Pancreas (tissue), 10 donors: ENCODE results near the gene DCDC2C. TPM values are rescaled to one million over a fixed set of nuclear protein-coding genes. Genes with fewer than 3 reads are reported as not detected.

Experiments used
- ATAC-seq, 4 donors: fragments of 200-7000 bp; cut with Tn5 transposase; one replicate each; pipeline versions ENCODE4 v1.8.0 to v1.9.1; 2020; ENCODE audit warnings: mild to moderate bottlenecking in 4 of 4, moderate library complexity in 4 of 4
- DNase-seq, 6 donors: peaks; one replicate each; pipeline ENCODE4 v3.0.0-alpha.2; 2020
- FAIRE-seq: peaks from 2 replicates; lab custom pipeline; 2012; peaks lifted over from hg19 to GRCh38; lab: Jason Lieb, UNC
- H3K27ac ChIP-seq, 4 donors: fragments of 200-600 bp; sonication (generic); 1 replicate in 3 of 4; 2 replicates in 1 of 4; pipeline versions ENCODE4 v1.5.0 to v1.8.0; 2020
- H3K27me3 ChIP-seq, 4 donors: fragments of 200-600 bp; one replicate each; pipeline ENCODE4 v1.8.0; 2021
- H3K36me3 ChIP-seq, 3 donors: fragments of 200-600 bp; sonication (generic) in 1 of 3; one replicate each; pipeline versions ENCODE4 v1.5.0 to v1.8.0; 2020 to 2021
- H3K4me1 ChIP-seq, 3 donors: fragments of 200-600 bp; one replicate each; pipeline ENCODE4 v1.8.0; 2021
- H3K4me3 ChIP-seq, 4 donors: fragments of 200-600 bp; sonication (generic) in 2 of 4; one replicate each; pipeline versions ENCODE4 v1.5.0 to v1.8.0; 2020 to 2021
- H3K9me3 ChIP-seq, 4 donors: fragments of 200-600 bp; one replicate each; pipeline ENCODE4 v1.8.0; 2021
- WGBS, 2 donors: extraction: QIAGEN DNeasy Blood & Tissue Kit; methylation state at CpG; one replicate each; pipeline ENCODE4 v1.1.7; 2013; 5-methylcytosine and 5-hydroxymethylcytosine counted together
- intact Hi-C, 3 donors: fragments of 100-400 bp; cut with DNase I; formaldehyde crosslinking; loops; one replicate each; pipeline versions ENCODE4 v1.11.1 to v1.14.2; 2022
- polyA plus RNA-seq, 2 donors: library from polyadenylated mRNA; stranded (reverse); fragments of 200-250 nt; gene quantifications; one replicate each; pipeline ENCODE4 v1.2.3, GENCODE V29; 2013
- total RNA-seq, 6 donors: library from RNA; stranded (reverse); fragmentation: NEBNext Ultra II Directional in 4 of 6; extraction: Animal tissue kit (Norgen Biotek cat#: 25700) in 4 of 6; gene quantifications; one replicate each; pipeline versions ENCODE4 v1.2.1 to v1.2.4, GENCODE V29; 2021 to 2023
- TF ChIP-seq, protein P1 (sequence below), 4 donors: fragments of 200-600 bp; sonication (generic) in 3 of 4; IDR thresholded peaks; one replicate each; pipeline versions ENCODE4 v1.5.0 to v1.8.0; 2021; ENCODE audit warnings: antibody characterized with exemption in 4 of 4
- donor health status: healthy with polysubstance abuse.
- donor health status: DM: no; HTN: no; CAD: no; lungs with moderate emphysema.
- donor health status: DM: no; HTN: no; CAD: no.
- donor health status: control.
- donor health status: control.
- donor health status: Bipolar disorder and iron deficiency.
- donor health status: DM: yes; HTN: yes; CAD: no.
- donor health status: DM: no; HTN: no; CAD: no.
- donor health status: DM: no; HTN: no; CAD: no.
- donor health status: DM: yes; HTN: yes; CAD: no.

DCDC2C gene
- total and polyA plus RNA-seq, 8 donors, result not detected

DNA sequence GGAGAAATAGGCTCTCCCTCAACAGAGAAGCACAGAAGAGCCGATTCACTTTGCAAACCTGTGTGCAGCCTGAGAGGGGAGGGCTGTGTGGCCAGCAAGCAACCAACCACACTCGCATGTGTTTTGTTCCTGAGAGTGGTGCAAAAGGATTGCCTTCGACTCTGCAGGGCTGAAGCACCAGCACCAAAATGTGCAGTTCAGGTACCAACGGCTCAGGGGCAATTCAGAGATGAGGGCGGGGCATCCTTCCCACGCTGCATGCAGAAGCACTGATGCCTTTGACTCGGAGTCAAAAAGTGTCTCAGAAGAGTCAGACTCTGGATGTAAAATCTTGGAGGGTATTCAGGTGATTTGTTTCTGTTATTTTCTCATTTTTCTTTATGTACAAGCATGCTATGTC, 55.5 kb downstream of the DCDC2C start:
- 49 to 66% methylated on average over 7 of the region's 7 CpGs for WGBS, 2 donors
- intact Hi-C loops, result no loop called here

GRCh38 chr2:3759331-3759730, 56.0 kb downstream of the DCDC2C start:
- DNase-seq (no peak), ATAC-seq (no peak), FAIRE-seq (no peak)
- intact Hi-C loops, result no loop called here
- Histone ChIP-seq H3K4me1 (no peaks in the 10 kb centered on the region), H3K27ac (no peak overlapping the region), H3K36me3 (no peaks in the 10 kb centered on the region), H3K27me3 (no peaks in the 10 kb centered on the region), H3K9me3 (no peaks in the 10 kb centered on the region), H3K4me3 (no peak overlapping the region)
- TF ChIP-seq, protein P1, sequence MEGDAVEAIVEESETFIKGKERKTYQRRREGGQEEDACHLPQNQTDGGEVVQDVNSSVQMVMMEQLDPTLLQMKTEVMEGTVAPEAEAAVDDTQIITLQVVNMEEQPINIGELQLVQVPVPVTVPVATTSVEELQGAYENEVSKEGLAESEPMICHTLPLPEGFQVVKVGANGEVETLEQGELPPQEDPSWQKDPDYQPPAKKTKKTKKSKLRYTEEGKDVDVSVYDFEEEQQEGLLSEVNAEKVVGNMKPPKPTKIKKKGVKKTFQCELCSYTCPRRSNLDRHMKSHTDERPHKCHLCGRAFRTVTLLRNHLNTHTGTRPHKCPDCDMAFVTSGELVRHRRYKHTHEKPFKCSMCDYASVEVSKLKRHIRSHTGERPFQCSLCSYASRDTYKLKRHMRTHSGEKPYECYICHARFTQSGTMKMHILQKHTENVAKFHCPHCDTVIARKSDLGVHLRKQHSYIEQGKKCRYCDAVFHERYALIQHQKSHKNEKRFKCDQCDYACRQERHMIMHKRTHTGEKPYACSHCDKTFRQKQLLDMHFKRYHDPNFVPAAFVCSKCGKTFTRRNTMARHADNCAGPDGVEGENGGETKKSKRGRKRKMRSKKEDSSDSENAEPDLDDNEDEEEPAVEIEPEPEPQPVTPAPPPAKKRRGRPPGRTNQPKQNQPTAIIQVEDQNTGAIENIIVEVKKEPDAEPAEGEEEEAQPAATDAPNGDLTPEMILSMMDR (IDR thresholded peaks at IDR 0.05), result no peak
- 54 to 66% methylated on average over 7 of the region's 7 CpGs for WGBS, 2 donors

More for the DNA sequence above, 55.5 kb downstream of the DCDC2C start:
- DNase-seq, result no peak
- Histone ChIP-seq H3K9me3 (no peaks in the 10 kb centered on the region), H3K36me3 (no peaks in the 10 kb centered on the region), H3K4me3 (no peak overlapping the region), H3K4me1 (no peaks in the 10 kb centered on the region), H3K27me3 (no peaks in the 10 kb centered on the region), H3K27ac (no peak overlapping the region)
- no peak for FAIRE-seq
- no peak for ATAC-seq
- TF ChIP-seq, protein P1 (IDR thresholded peaks at IDR 0.05), result no peak

DNA sequence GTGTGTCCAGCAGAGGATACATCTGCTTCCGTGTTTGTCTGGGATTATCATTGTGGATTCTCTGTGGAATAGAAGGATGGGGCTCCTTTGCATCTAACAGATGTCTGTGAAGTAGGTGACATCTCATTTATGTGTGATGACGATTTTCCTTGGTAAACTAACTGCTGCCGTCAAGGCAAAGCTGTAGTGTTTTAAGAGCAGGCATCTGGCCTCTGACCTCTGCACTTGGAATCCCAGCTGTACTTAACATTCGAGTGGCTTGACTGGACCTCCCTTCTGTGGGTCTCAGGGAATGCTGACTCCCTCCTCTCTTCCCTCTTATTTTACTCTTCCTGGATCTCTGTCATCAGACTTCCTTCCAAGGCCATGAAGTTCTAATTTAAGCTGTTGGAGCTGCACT, 56.4 kb downstream of the DCDC2C start:
- ATAC-seq, result no peak

GRCh38 chr2:3761272-3761671, 57.9 kb downstream of the DCDC2C start:
- DNase-seq, result no peak
- no peaks in the 10 kb centered on the region for H3K27me3 ChIP-seq
- WGBS, 2 donors, result 73 to 77% methylated on average over 5 of the region's 5 CpGs

More for the DNA sequence above, 56.4 kb downstream of the DCDC2C start:
- DNase-seq, result no peak
- H3K4me1 ChIP-seq, result no peaks in the 10 kb centered on the region
- H3K4me3 ChIP-seq, result no peak overlapping the region
- no peaks in the 10 kb centered on the region for H3K9me3 ChIP-seq
- intact Hi-C loops, result no loop called here
- 44 to 51% methylated on average over 4 of the region's 4 CpGs for WGBS, 2 donors
- no peak for FAIRE-seq
- no peaks in the 10 kb centered on the region for H3K27me3 ChIP-seq
- no peak overlapping the region for H3K27ac ChIP-seq
- H3K36me3 ChIP-seq, result no peaks in the 10 kb centered on the region
- TF ChIP-seq, protein P1 (IDR thresholded peaks at IDR 0.05), result no peak

DNA sequence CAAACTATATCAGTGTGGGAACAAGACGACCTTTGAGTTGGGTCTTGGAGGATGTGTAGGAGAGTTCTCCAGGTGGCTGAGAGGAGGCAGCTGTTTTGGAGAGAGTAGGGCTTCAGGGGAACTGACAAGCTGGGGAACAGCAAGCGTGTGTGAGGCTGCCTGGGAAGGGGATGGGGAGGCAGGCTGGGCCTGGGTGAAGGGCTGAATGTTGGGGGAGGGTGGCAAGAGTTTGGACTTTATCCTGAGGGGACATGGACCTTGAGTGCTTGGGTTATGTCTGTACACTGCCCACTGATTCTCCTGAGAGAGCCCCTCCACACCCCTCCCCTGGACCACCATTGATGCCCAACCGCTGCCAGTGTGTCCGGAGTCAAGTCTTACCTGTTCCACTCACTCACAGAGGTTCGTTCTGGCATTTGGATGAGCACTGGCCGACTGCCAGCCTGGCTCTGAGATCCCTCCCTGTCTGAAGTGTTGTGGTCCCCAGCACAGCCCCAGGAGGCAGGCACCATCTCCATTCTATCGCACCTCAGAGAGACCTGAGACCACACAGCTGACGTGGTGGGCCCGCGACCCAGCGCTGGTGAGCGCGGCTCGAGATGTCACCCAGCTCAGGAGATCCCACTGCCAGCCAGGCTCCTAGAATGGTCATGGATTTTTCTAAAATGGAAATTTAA, 59.5 kb downstream of the DCDC2C start:
- TF ChIP-seq, protein P1 (IDR thresholded peaks at IDR 0.05), result no peak
- Histone ChIP-seq H3K4me1 (no peaks in the 10 kb centered on the region), H3K36me3 (no peaks in the 10 kb centered on the region), H3K9me3 (no peaks in the 10 kb centered on the region), H3K27ac (no peak overlapping the region), H3K27me3 (no peaks in the 10 kb centered on the region), H3K4me3 (no peak overlapping the region)
- DNase-seq (peak in 1 of 6 donors; percentile 24), ATAC-seq (no peak), FAIRE-seq (no peak)
- 70 to 81% methylated on average over 14 of the region's 14 CpGs for WGBS, 2 donors
- intact Hi-C loops, result no loop called here

More at GRCh38 chr2:3761272-3761671, 57.9 kb downstream of the DCDC2C start:
- ATAC-seq (no peak), FAIRE-seq (no peak)
- intact Hi-C loops, result no loop called here
- H3K9me3 ChIP-seq, result no peaks in the 10 kb centered on the region
- H3K27ac ChIP-seq, result no peak overlapping the region
- TF ChIP-seq, protein P1 (IDR thresholded peaks at IDR 0.05), result no peak
- H3K4me3 ChIP-seq, result no peak overlapping the region
- H3K4me1 ChIP-seq, result no peaks in the 10 kb centered on the region
- no peaks in the 10 kb centered on the region for H3K36me3 ChIP-seq
